Endodermal cell (in vitro differentiated cells): Measurements from ENCODE around the gene LRRC2. TPM values are rescaled to one million over a fixed set of nuclear protein-coding genes. Genes with fewer than 3 reads are reported as not detected.

Experiments used
- DNase-seq: peaks from one replicate; pipeline ENCODE4 v3.0.0-alpha.2; 2017
- H3K27ac ChIP-seq: 2 replicates; pipeline ENCODE4 v1.5.1; 2013; ENCODE audit warnings: mild to moderate bottlenecking, low read depth, low read length, moderate library complexity
- H3K27me3 ChIP-seq: 2 replicates; pipeline ENCODE4 v1.6.1; 2013; ENCODE audit warnings: mild to moderate bottlenecking, low read length, moderate library complexity; ENCODE audit not compliant: insufficient read depth, control insufficient read depth, poor library complexity, severe bottlenecking
- H3K36me3 ChIP-seq: 2 replicates; pipeline ENCODE4 v1.7.0; 2013; ENCODE audit warnings: mild to moderate bottlenecking, low read length, moderate library complexity; ENCODE audit not compliant: control insufficient read depth, insufficient read depth
- H3K4me1 ChIP-seq: one replicate; pipeline ENCODE4 v1.7.0; 2013; ENCODE audit warnings: low read length; ENCODE audit not compliant: control insufficient read depth, insufficient read depth
- H3K4me3 ChIP-seq: 2 replicates; pipeline ENCODE4 v1.5.1; 2013; ENCODE audit warnings: mild to moderate bottlenecking, low read length, moderate library complexity
- H3K9ac ChIP-seq: 2 replicates; pipeline ENCODE4 v1.6.1; 2013; ENCODE audit warnings: mild to moderate bottlenecking, low read length, moderate library complexity; ENCODE audit not compliant: poor library complexity, severe bottlenecking; ENCODE audit errors: extremely low read depth
- H3K9me3 ChIP-seq: 2 replicates; pipeline ENCODE4 v1.6.1; 2013; ENCODE audit warnings: mild to moderate bottlenecking, low read length, moderate library complexity; ENCODE audit not compliant: control insufficient read depth
- H3K27ac Mint-ChIP-seq: 2 replicates; pipeline ENCODE4 v1.8.0; 2020; ENCODE audit warnings: mixed read lengths
- H3K27me3 Mint-ChIP-seq: 2 replicates; pipeline ENCODE4 v1.8.0; 2021; ENCODE audit warnings: mild to moderate bottlenecking, mixed read lengths; ENCODE audit not compliant: insufficient read depth
- H3K36me3 Mint-ChIP-seq: 2 replicates; pipeline ENCODE4 v1.8.0; 2020; ENCODE audit warnings: low read depth, mixed read lengths
- H3K4me1 Mint-ChIP-seq: 2 replicates; pipeline ENCODE4 v1.8.0; 2020; ENCODE audit warnings: mixed read lengths
- H3K4me3 Mint-ChIP-seq: 2 replicates; pipeline ENCODE4 v1.8.0; 2020; ENCODE audit warnings: mild to moderate bottlenecking, moderate library complexity, mixed read lengths
- H3K9me3 Mint-ChIP-seq: 2 replicates; pipeline ENCODE4 v1.8.0; 2020; ENCODE audit warnings: mild to moderate bottlenecking, mixed read lengths
- CTCF ChIP-seq: fragments of 200-600 bp; sonication (generic); conservative IDR thresholded peaks from 2 replicates; pipeline ENCODE4 v1.5.0; 2021; ENCODE audit warnings: antibody characterized with exemption, mild to moderate bottlenecking
- WGBS, 2 experiments: methylation state at CpG; one replicate each; pipeline versions ENCODE4 v1.1.5 to v1.1.7; 2013; ENCODE audit warnings: missing lambda C conversion rate in 2 of 2, mixed read lengths in 1 of 2; ENCODE audit not compliant: insufficient coverage in 1 of 2, insufficient read length in 1 of 2; 5-methylcytosine and 5-hydroxymethylcytosine counted together
- total RNA-seq, 2 donors: library from RNA; stranded (reverse); fragmentation: NEBNext Ultra II Directional in 1 of 2; extraction: Animal tissue kit (Norgen Biotek cat#: 25700) in 1 of 2; gene quantifications; 2 replicates in 1 of 2; 3 replicates in 1 of 2; pipeline ENCODE4 v1.2.1, GENCODE V29; 2021

The LRRC2 gene
- total RNA-seq, 2 donors from 2014 or later, result 8.9 to 10.2 TPM

GRCh38 chr3:46537779-46538178 lies 28.3 kb downstream of the LRRC2 start:
- Mint-ChIP-seq H3K27me3 (no peaks in the 10 kb centered on the region), H3K4me3 (no peak overlapping the region), H3K36me3 (peaks cover 65% of the 10 kb centered on the region), H3K9me3 (peaks cover 2% of the 10 kb centered on the region), H3K4me1 (peaks cover 13% of the 10 kb centered on the region), H3K27ac (no peak overlapping the region)
- Histone ChIP-seq H3K4me3 (no peak overlapping the region), H3K4me1 (no peaks in the 10 kb centered on the region), H3K9me3 (no peaks in the 10 kb centered on the region), H3K27me3 (no peaks in the 10 kb centered on the region), H3K9ac (no peak overlapping the region), H3K36me3 (peaks cover 61% of the 10 kb centered on the region), H3K27ac (no peak overlapping the region)
- no peak for DNase-seq
- 94 to 95% methylated on average over 4 to 5 of the region's 5 CpGs for WGBS, 2 experiments
- TF ChIP-seq CTCF, result no peak

GRCh38 chr3:46537316-46537715 lies 28.8 kb downstream of the LRRC2 start:
- Mint-ChIP-seq H3K27me3 (no peaks in the 10 kb centered on the region), H3K9me3 (peaks cover 2% of the 10 kb centered on the region), H3K4me3 (no peak overlapping the region), H3K36me3 (peaks cover 66% of the 10 kb centered on the region), H3K27ac (no peak overlapping the region), H3K4me1 (peaks cover 8% of the 10 kb centered on the region)
- Histone ChIP-seq H3K27me3 (no peaks in the 10 kb centered on the region), H3K4me1 (no peaks in the 10 kb centered on the region), H3K4me3 (no peak overlapping the region), H3K36me3 (peaks cover 66% of the 10 kb centered on the region), H3K9ac (no peak overlapping the region), H3K9me3 (no peaks in the 10 kb centered on the region), H3K27ac (no peak overlapping the region)
- no peak for DNase-seq
- 94 to 100% methylated on average over 1 of the region's 1 CpG for WGBS, 2 experiments
- no peak for TF ChIP-seq CTCF

GRCh38 chr3:46536758-46537157 lies 29.3 kb downstream of the LRRC2 start:
- H3K4me1 Mint-ChIP-seq, result peaks cover 6% of the 10 kb centered on the region
- TF ChIP-seq CTCF, result no peak
- Histone ChIP-seq H3K9me3 (no peaks in the 10 kb centered on the region), H3K9ac (no peak overlapping the region), H3K36me3 (peaks cover 68% of the 10 kb centered on the region), H3K27ac (no peak overlapping the region), H3K4me3 (no peak overlapping the region), H3K4me1 (no peaks in the 10 kb centered on the region), H3K27me3 (no peaks in the 10 kb centered on the region)
- no peak overlapping the region for H3K4me3 Mint-ChIP-seq
- peaks cover 2% of the 10 kb centered on the region for H3K9me3 Mint-ChIP-seq
- no peak for DNase-seq
- peaks cover 65% of the 10 kb centered on the region for H3K36me3 Mint-ChIP-seq
- no peak overlapping the region for H3K27ac Mint-ChIP-seq
- H3K27me3 Mint-ChIP-seq, result no peaks in the 10 kb centered on the region
